Esophagus (tissue), 2 donors: ENCODE results near the gene MTHFD2L. TPM values are rescaled to one million over a fixed set of nuclear protein-coding genes. Genes with fewer than 3 reads are reported as not detected.
A peak's percentile ranks its signal among the peaks of the same experiment; 100 is the strongest.
"Not testable (repeated sequence)": the region's sequence is repeated elsewhere in the genome, so short reads cannot be mapped to it uniquely, and the experiment has no call there.

Experiments used
- H3K27ac ChIP-seq, 2 donors: one replicate each; pipeline ENCODE4 v1.5.1; 2013; ENCODE audit warnings: low read depth in 2 of 2, mild to moderate bottlenecking in 2 of 2, inconsistent platforms in 1 of 2, low read length in 1 of 2, moderate library complexity in 1 of 2
- H3K27me3 ChIP-seq, 2 donors: one replicate each; pipeline ENCODE4 v1.6.1; 2013; ENCODE audit warnings: low read length in 2 of 2, control low read depth in 1 of 2, mild to moderate bottlenecking in 1 of 2; ENCODE audit not compliant: insufficient read depth in 2 of 2, control insufficient read depth in 1 of 2
- H3K36me3 ChIP-seq, 2 donors: one replicate each; pipeline ENCODE4 v1.6.1; 2013; ENCODE audit warnings: low read length in 1 of 2; ENCODE audit not compliant: control insufficient read depth in 2 of 2, insufficient read depth in 2 of 2
- H3K4me1 ChIP-seq, 2 donors: one replicate each; pipeline ENCODE4 v1.6.1; 2013; ENCODE audit warnings: low read length in 1 of 2; ENCODE audit not compliant: control insufficient read depth in 2 of 2, insufficient read depth in 2 of 2
- H3K4me3 ChIP-seq, 2 donors: one replicate each; pipeline ENCODE4 v1.5.1; 2013; ENCODE audit warnings: low read length in 2 of 2, mild to moderate bottlenecking in 2 of 2, low read depth in 1 of 2, moderate library complexity in 1 of 2
- H3K9me3 ChIP-seq, 2 donors: one replicate each; pipeline ENCODE4 v1.6.1; 2013; ENCODE audit warnings: mild to moderate bottlenecking in 2 of 2, low read depth in 1 of 2, low read length in 1 of 2, moderate library complexity in 1 of 2; ENCODE audit not compliant: control insufficient read depth in 2 of 2, insufficient read depth in 1 of 2
- WGBS, 2 donors: extraction: QIAGEN DNeasy Blood & Tissue Kit; methylation state at CpG; one replicate each; pipeline ENCODE4 v1.1.7; 2013; 5-methylcytosine and 5-hydroxymethylcytosine counted together
- polyA plus RNA-seq, 2 donors: library from polyadenylated mRNA; stranded (reverse); fragments of 200-250 nt; gene quantifications; one replicate each; pipeline ENCODE4 v1.2.3, GENCODE V29; 2013
- donor health status: healthy with polysubstance abuse.
- donor health status: Bipolar disorder and iron deficiency.

MTHFD2L gene
- polyA plus RNA-seq, 2 donors: 5.9 to 6.2 TPM

DNA sequence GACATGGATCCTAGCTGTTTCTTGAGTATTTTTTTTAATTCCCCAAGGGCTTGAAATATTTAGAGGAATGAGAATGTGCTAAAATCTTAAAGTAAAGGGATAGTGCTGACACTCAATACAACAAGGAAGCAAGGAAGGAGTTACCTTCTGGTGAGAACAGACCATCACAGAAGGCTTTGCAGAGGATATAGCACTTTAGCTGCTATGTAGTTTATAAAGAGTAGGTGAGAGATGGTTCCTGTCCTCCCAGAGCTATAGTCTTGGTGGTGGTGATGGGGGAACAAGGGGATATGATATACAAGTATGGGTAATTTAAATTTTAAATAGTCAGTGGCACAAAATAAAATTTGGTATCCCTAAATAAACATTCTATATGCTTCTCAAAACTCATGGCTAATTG, 47.6 kb downstream of the MTHFD2L start:
- Histone ChIP-seq H3K36me3 (no peaks in the 10 kb centered on the region), H3K4me3 (no peak overlapping the region), H3K9me3 (no peaks in the 10 kb centered on the region), H3K4me1 (no peaks in the 10 kb centered on the region), H3K27me3 (no peaks in the 10 kb centered on the region), H3K27ac (no peak overlapping the region)

DNA sequence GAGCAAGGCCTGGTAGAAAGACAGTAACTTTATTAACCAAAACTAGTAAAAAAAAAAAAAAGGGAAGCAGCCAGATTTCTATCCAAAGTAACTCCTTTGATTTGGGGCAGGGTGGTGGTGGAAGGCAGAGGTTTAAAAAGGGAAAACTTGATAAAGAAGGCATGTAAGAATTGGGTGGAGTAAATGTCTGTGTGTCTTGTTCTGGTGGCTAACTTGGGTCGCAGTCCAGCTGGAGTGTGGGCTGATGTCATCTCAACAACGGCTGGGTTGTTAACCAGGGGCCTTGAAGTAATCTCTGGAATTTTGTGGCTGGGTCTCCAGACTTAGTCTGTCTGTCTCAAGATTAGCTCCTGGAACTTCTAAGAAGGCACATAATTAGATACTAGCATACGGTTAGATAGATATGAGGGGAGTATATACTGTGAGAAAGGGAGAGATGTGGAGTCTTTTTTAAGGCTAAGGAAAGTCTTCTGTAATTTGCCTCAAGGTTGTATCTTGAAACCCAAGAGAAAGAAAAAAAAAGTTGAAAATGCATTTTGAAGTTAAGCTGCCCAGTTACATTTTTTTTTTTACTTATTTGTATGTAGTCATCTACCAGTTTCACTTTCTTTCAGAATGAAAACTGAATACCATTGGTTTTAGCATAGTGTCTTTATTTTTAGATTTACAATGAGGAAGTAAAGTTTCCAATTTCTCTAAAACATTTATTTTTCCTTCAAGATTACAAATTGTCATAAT, 48.3 kb downstream of the MTHFD2L start:
- no peaks in the 10 kb centered on the region for H3K36me3 ChIP-seq
- H3K4me3 ChIP-seq: no peak overlapping the region
- no peaks in the 10 kb centered on the region for H3K9me3 ChIP-seq
- no peak overlapping the region for H3K27ac ChIP-seq
- H3K4me1 ChIP-seq: no peaks in the 10 kb centered on the region
- WGBS, 2 donors: 37 to 46% methylated on average over 3 of the region's 3 CpGs
- no peaks in the 10 kb centered on the region for H3K27me3 ChIP-seq

GRCh38 chr4:74214457-74215159, 56.7 kb downstream of the MTHFD2L start:
- not testable (repeated sequence) for H3K27me3 ChIP-seq, H3K4me1 ChIP-seq, H3K4me3 ChIP-seq, H3K9me3 ChIP-seq, H3K36me3 ChIP-seq, H3K27ac ChIP-seq
- 86 to 87% methylated on average over 7 of the region's 7 CpGs for WGBS, 2 donors

DNA sequence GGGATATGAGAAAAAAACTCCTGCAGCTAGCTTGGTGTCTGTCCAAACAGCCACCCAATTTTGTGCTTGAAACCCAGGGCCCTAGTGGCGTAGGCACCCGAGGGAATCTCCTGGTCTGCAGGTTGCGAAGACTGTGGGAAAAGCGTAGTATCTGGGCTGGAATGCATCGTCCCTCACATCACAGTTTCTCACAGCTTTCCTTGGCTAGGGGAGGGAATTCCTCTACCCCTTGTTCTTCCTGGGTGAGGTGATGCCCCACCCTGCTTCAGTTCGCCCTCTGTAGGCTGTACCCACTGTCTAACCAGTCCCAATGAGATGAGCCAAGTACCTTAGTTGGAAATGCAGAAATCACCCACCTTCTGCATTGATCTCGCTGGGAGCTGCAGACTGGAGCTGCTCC, 57.3 kb downstream of the MTHFD2L start:
- not testable (repeated sequence) for H3K4me3 ChIP-seq, H3K27ac ChIP-seq, H3K36me3 ChIP-seq, H3K27me3 ChIP-seq, H3K4me1 ChIP-seq, H3K9me3 ChIP-seq
- WGBS, 2 donors: 93 to 96% methylated on average over 7 of the region's 7 CpGs

- H3K9me3 ChIP-seq: no peaks in the 10 kb centered on the region
- H3K36me3 ChIP-seq: no peaks in the 10 kb centered on the region
- no peak overlapping the region for H3K27ac ChIP-seq
- H3K4me3 ChIP-seq: no peak overlapping the region
- H3K27me3 ChIP-seq: no peaks in the 10 kb centered on the region
- 71 to 79% methylated on average over 3 of the region's 3 CpGs for WGBS, 2 donors
- no peaks in the 10 kb centered on the region for H3K4me1 ChIP-seq
Observed at GRCh38 chr4:74217365-74217764, 59.4 kb downstream of the MTHFD2L start.

GRCh38 chr4:74218201-74218600, 60.3 kb downstream of the MTHFD2L start:
- Histone ChIP-seq H3K4me3 (no peak overlapping the region), H3K27ac (peak overlapping the region in 1 of 2 donors; percentile 12), H3K9me3 (no peaks in the 10 kb centered on the region), H3K27me3 (no peaks in the 10 kb centered on the region), H3K36me3 (no peaks in the 10 kb centered on the region), H3K4me1 (no peaks in the 10 kb centered on the region)
- WGBS, 2 donors: 69 to 78% methylated on average over 4 of the region's 4 CpGs

GRCh38 chr4:74219240-74219639, 61.3 kb downstream of the MTHFD2L start:
- Histone ChIP-seq H3K36me3 (no peaks in the 10 kb centered on the region), H3K4me1 (no peaks in the 10 kb centered on the region), H3K9me3 (no peaks in the 10 kb centered on the region), H3K27me3 (no peaks in the 10 kb centered on the region), H3K4me3 (no peak overlapping the region), H3K27ac (peak overlapping the region; percentile 42 to 45)
- 34 to 42% methylated on average over 2 of the region's 2 CpGs for WGBS, 2 donors

- Histone ChIP-seq H3K27me3 (no peaks in the 10 kb centered on the region), H3K27ac (no peak overlapping the region), H3K36me3 (no peaks in the 10 kb centered on the region), H3K4me3 (no peak overlapping the region), H3K9me3 (no peaks in the 10 kb centered on the region), H3K4me1 (no peaks in the 10 kb centered on the region)
- 93 to 94% methylated on average over 2 of the region's 2 CpGs for WGBS, 2 donors
Observed at GRCh38 chr4:74223098-74223497, 65.2 kb downstream of the MTHFD2L start.

DNA sequence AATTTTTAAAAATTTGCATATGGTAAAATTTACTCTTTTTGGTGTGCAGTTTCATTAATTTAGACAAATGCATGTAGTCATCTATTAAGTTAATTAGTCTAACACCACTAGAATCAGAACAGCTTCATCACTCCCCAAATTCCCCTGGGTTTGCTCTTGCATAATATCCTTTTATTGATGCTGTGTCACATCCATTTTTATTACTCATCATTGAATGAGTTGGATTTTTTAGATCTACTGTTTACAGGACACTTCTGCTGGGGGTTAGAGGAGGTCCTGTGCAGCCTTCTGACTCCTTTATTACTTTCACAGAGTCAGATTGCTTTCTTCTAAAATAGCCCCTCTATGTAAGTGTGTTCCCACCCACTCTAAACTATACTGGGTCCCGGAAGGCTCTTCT, 65.9 kb downstream of the MTHFD2L start:
- H3K27me3 ChIP-seq: no peaks in the 10 kb centered on the region
- no peaks in the 10 kb centered on the region for H3K4me1 ChIP-seq
- H3K4me3 ChIP-seq: no peak overlapping the region
- H3K36me3 ChIP-seq: no peaks in the 10 kb centered on the region
- 90 to 97% methylated on average over 1 of the region's 1 CpG for WGBS, 2 donors
- H3K9me3 ChIP-seq: no peaks in the 10 kb centered on the region
- H3K27ac ChIP-seq: no peak overlapping the region
